Neural cell (in vitro differentiated cells): ENCODE results near the gene CDC42BPB.

ENCODE experiments used
- CTCF ChIP-seq: fragments of 450-650 bp; IDR thresholded peaks from 2 replicates; pipeline ENCODE4 v1.5.1; 2014; ENCODE audit warnings: antibody characterized with exemption, mild to moderate bottlenecking, moderate library complexity; ENCODE audit not compliant: poor library complexity, severe bottlenecking
- EP300 ChIP-seq: fragments of 450-650 bp; conservative IDR thresholded peaks from 2 replicates; pipeline ENCODE4 v1.6.1; 2014; ENCODE audit warnings: antibody characterized with exemption, mild to moderate bottlenecking, moderate library complexity; ENCODE audit not compliant: poor library complexity, severe bottlenecking
- EZH2 ChIP-seq: fragments of 200-600, 300-800 bp; shearing (Covaris generic), sonication (generic); IDR thresholded peaks from 2 replicates; pipeline ENCODE4 v1.6.1; 2014; ENCODE audit warnings: antibody characterized with exemption, low read length, borderline replicate concordance, mild to moderate bottlenecking; ENCODE audit not compliant: insufficient read depth, poor library complexity, severe bottlenecking
- MXI1 ChIP-seq: fragments of 450-650 bp; conservative IDR thresholded peaks from 2 replicates; pipeline ENCODE4 v1.6.1; 2014; ENCODE audit warnings: antibody characterized with exemption, mild to moderate bottlenecking; ENCODE audit not compliant: poor library complexity, severe bottlenecking
- TAF1 ChIP-seq: IDR thresholded peaks from 2 replicates; pipeline ENCODE4 v1.6.1; 2012; ENCODE audit warnings: low read depth

- TF ChIP-seq CTCF = no peak
- no peak for TF ChIP-seq EP300
- no peak for TF ChIP-seq EZH2
- no peak for TF ChIP-seq TAF1
- no peak for TF ChIP-seq MXI1
Measured at GRCh38 chr14:102901633-102902032, 155.7 kb downstream of the CDC42BPB start.
